Measurements from ENCODE around the gene NFS1.

Gene NFS1

GRCh38 chr20:35669221-35669620, 29.9 kb downstream of the NFS1 start:
- DNase-seq: no peak

GRCh38 chr20:35665949-35666288, 33.2 kb downstream of the NFS1 start:
- no peak for DNase-seq

- DNase-seq: peak; percentile 95 to 97 (median 96)
Measured at GRCh38 chr20:35664466-35665206, 34.5 kb downstream of the NFS1 start, which contains the start of the genes CPNE1 and RBM12. TSS of gene CPNE1 (minus strand) at chr20:35664900. CDS start at chr20:35632923, 31,977 bp downstream. TSS of gene RBM12 (minus strand) at chr20:35664900. CDS start at chr20:35655322, 9,578 bp downstream.

- DNase-seq: peak; percentile 34 to 60 (median 45)
Measured at GRCh38 chr20:35663516-35664465, 35.4 kb downstream of the NFS1 start.

GRCh38 chr20:35662551-35662950, 36.6 kb downstream of the NFS1 start:
- no peak for DNase-seq

- DNase-seq: no peak
Measured at GRCh38 chr20:35661908-35662307, 37.2 kb downstream of the NFS1 start.

GRCh38 chr20:35661053-35661452, 38.1 kb downstream of the NFS1 start:
- no peak for DNase-seq

- no peak for DNase-seq
Measured at GRCh38 chr20:35660122-35660937, 38.8 kb downstream of the NFS1 start.

- no peak for DNase-seq
Measured at GRCh38 chr20:35657271-35657670, 41.9 kb downstream of the NFS1 start.

- DNase-seq: no peak
Measured at GRCh38 chr20:35654415-35654814, 44.7 kb downstream of the NFS1 start.

- DNase-seq: no peak
Measured at GRCh38 chr20:35653893-35654292, 45.3 kb downstream of the NFS1 start.

- DNase-seq: no peak
Measured at GRCh38 chr20:35653430-35653734, 45.8 kb downstream of the NFS1 start.

GRCh38 chr20:35652641-35653429, 46.3 kb downstream of the NFS1 start:
- no peak for DNase-seq

- no peak for DNase-seq
Measured at GRCh38 chr20:35651958-35652357, 47.2 kb downstream of the NFS1 start.

GRCh38 chr20:35650632-35651031, 48.5 kb downstream of the NFS1 start:
- DNase-seq: no peak

- DNase-seq: no peak
Measured at GRCh38 chr20:35648836-35649235, 50.3 kb downstream of the NFS1 start.

GRCh38 chr20:35644806-35645205, 54.3 kb downstream of the NFS1 start:
- no peak for DNase-seq

GRCh38 chr20:35643045-35643444, 56.1 kb downstream of the NFS1 start:
- no peak for DNase-seq

GRCh38 chr20:35641743-35642142, 57.4 kb downstream of the NFS1 start:
- no peak for DNase-seq

GRCh38 chr20:35640724-35641123, 58.4 kb downstream of the NFS1 start:
- no peak for DNase-seq

- no peak for DNase-seq
Measured at GRCh38 chr20:35638751-35639150, 60.4 kb downstream of the NFS1 start.

- DNase-seq: no peak
Measured at GRCh38 chr20:35637276-35637675, 61.9 kb downstream of the NFS1 start.
